ENCODE measurements around the gene NANP. TPM values are rescaled to one million over a fixed set of nuclear protein-coding genes. Genes with fewer than 3 reads are reported as not detected.
"Not testable (repeated sequence)": the region's sequence is repeated elsewhere in the genome, so short reads cannot be mapped to it uniquely, and the experiment has no call there.

NANP gene
- total RNA-seq, 3 donors from 2014 or later = 3.8 to 5.7 (median 5.2) TPM

- intact Hi-C loops (cut with DNase I; ENCODE audit: low total_unique reads) = no loop called here
- no peak for DNase-seq (ENCODE audit: low spot score in 2 of 2)
- H3K27me3 ChIP-seq = no peaks in the 10 kb centered on the region
These were observed 30.7 kb upstream of the NANP start for GRCh38 chr20:25654487-25654886.

GRCh38 chr20:25652866-25653265 is 29.1 kb upstream of the NANP start:
- intact Hi-C loops (cut with DNase I; ENCODE audit: low total_unique reads); H3K9me3 ChIP-seq; H3K36me3 ChIP-seq; DNase-seq (ENCODE audit: low spot score in 2 of 2); H3K27me3 ChIP-seq; H3K4me3 ChIP-seq; H3K27ac ChIP-seq; H3K4me1 ChIP-seq: not testable (repeated sequence)

More at GRCh38 chr20:25654487-25654886, 30.7 kb upstream of the NANP start:
- Histone ChIP-seq H3K9me3 (no peaks in the 10 kb centered on the region), H3K4me1 (no peaks in the 10 kb centered on the region), H3K27ac (no peak overlapping the region), H3K4me3 (no peak overlapping the region), H3K36me3 (no peaks in the 10 kb centered on the region)
- TF ChIP-seq CTCF (IDR thresholded peaks at IDR 0.05) = no peak
- no peak for TF ChIP-seq POLR2AphosphoS5 (IDR thresholded peaks at IDR 0.05)
- no peak for TF ChIP-seq POLR2A (IDR thresholded peaks at IDR 0.05)

- intact Hi-C loops (cut with DNase I; ENCODE audit: low total_unique reads) = no loop called here
- H3K9me3 ChIP-seq = peaks cover 0 to 6% of the 10 kb centered on the region in 2 donors
These were observed 21.0 kb upstream of the NANP start for GRCh38 chr20:25644814-25645213.

GRCh38 chr20:25643716-25644115 is 19.9 kb upstream of the NANP start:
- Histone ChIP-seq H3K36me3 (peaks cover 5% of the 10 kb centered on the region), H3K4me3 (no peak overlapping the region), H3K27me3 (no peaks in the 10 kb centered on the region), H3K27ac (no peak overlapping the region), H3K9me3 (peaks cover 0 to 6% of the 10 kb centered on the region in 2 donors), H3K4me1 (no peaks in the 10 kb centered on the region)
- intact Hi-C loops (cut with DNase I; ENCODE audit: low total_unique reads) = no loop called here
- TF ChIP-seq POLR2A (IDR thresholded peaks at IDR 0.05) = no peak
- TF ChIP-seq CTCF (IDR thresholded peaks at IDR 0.05) = no peak
- TF ChIP-seq POLR2AphosphoS5 (IDR thresholded peaks at IDR 0.05) = no peak
- no peak for DNase-seq (ENCODE audit: low spot score in 2 of 2)

More at GRCh38 chr20:25644814-25645213, 21.0 kb upstream of the NANP start:
- H3K27me3 ChIP-seq = no peaks in the 10 kb centered on the region
- H3K27ac ChIP-seq = no peak overlapping the region
- no peak overlapping the region for H3K4me3 ChIP-seq
- H3K36me3 ChIP-seq = peaks cover 5% of the 10 kb centered on the region
- DNase-seq (ENCODE audit: low spot score in 2 of 2) = no peak
- no peak for TF ChIP-seq POLR2AphosphoS5 (IDR thresholded peaks at IDR 0.05)
- no peak for TF ChIP-seq POLR2A (IDR thresholded peaks at IDR 0.05)
- no peak for TF ChIP-seq CTCF (IDR thresholded peaks at IDR 0.05)
- H3K4me1 ChIP-seq = no peaks in the 10 kb centered on the region

- TF ChIP-seq POLR2AphosphoS5 (IDR thresholded peaks at IDR 0.05) = no peak
- TF ChIP-seq CTCF (IDR thresholded peaks at IDR 0.05) = no peak
- TF ChIP-seq POLR2A (IDR thresholded peaks at IDR 0.05) = no peak
- intact Hi-C loops (cut with DNase I; ENCODE audit: low total_unique reads) = no loop called here
These were observed 13.4 kb upstream of the NANP start for GRCh38 chr20:25637247-25637646.

More at GRCh38 chr20:25637247-25637646, 13.4 kb upstream of the NANP start:
- Histone ChIP-seq H3K27me3 (no peaks in the 10 kb centered on the region), H3K4me1 (no peaks in the 10 kb centered on the region), H3K9me3 (peaks cover 0 to 12% of the 10 kb centered on the region in 2 donors), H3K4me3 (no peak overlapping the region), H3K36me3 (no peaks in the 10 kb centered on the region), H3K27ac (no peak overlapping the region)
- no peak for DNase-seq (ENCODE audit: low spot score in 2 of 2)
